Activated CD4-positive, alpha-beta T cell treated with anti-CD3 and anti-CD28 coated beads for 1 hour (primary cell): ENCODE results near the gene PACS2.

ENCODE experiments used
- DNase-seq: peaks from one replicate; pipeline ENCODE4 v3.0.0-alpha.2; 2020

Gene PACS2

DNA sequence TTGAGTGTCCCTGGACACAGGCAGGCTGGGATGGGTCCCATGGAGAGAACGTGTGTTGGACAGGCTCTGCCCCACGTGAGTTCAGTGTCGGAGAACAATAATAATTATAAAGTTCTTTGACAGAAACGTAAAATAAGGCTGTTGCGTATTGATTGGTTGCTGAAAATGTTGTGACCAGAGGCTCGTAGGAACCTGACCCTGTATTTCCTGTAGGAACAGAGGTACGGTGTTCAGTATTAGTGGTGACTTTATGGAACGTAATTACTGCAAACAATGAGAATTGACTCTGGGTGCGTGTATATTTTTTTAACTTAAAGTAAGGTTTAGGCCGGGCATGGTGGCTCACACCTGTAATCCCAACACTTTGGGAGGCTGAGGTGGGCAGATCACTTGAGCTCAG lies 112.9 kb downstream of the PACS2 start:
- no peak for DNase-seq

GRCh38 chr14:105427936-105428485 lies 113.5 kb downstream of the PACS2 start:
- DNase-seq = no peak

GRCh38 chr14:105430042-105430441 lies 115.5 kb downstream of the PACS2 start:
- DNase-seq = no peak

- no peak for DNase-seq
Observed at GRCh38 chr14:105430565-105430964, 116.0 kb downstream of the PACS2 start.

DNA sequence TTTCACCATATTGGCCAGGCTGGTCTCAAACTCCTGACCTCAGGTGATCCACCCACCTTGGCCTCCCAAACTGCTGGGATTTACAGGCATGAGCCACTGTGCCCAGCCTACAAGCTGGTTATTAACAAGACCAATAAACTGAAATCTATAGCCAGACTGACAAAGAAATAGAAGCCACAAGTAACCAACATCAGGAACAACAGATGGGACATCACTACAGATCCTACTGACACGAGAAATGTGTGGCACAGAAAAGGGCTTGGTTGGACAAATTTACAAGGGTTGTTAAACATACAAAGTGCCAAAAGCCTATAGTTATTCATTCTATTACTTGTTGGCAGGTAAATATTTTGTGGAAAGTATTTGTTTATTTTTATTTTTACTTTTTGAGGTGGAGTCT lies 116.7 kb downstream of the PACS2 start:
- DNase-seq = no peak

DNA sequence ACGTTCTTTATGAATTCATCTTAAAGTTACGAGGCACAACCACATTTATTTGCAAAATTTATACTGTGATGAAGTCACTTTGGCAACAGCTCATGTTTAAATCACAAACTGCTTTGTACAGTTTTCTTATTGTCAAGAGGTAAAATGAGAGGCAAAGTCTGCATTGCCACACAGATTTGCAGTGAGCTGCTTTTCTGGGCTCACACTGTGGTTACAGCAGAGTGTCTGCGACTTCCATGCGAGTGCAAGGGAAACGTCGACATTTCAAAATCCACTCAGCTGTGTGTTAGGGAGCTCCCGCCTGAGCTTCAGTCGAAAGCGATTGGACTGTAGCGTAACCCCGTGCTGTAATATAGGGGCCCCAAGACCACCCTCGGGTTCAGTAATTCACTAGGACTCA lies 118.1 kb downstream of the PACS2 start:
- no peak for DNase-seq

GRCh38 chr14:105433161-105433605 lies 118.6 kb downstream of the PACS2 start:
- DNase-seq = no peak

DNA sequence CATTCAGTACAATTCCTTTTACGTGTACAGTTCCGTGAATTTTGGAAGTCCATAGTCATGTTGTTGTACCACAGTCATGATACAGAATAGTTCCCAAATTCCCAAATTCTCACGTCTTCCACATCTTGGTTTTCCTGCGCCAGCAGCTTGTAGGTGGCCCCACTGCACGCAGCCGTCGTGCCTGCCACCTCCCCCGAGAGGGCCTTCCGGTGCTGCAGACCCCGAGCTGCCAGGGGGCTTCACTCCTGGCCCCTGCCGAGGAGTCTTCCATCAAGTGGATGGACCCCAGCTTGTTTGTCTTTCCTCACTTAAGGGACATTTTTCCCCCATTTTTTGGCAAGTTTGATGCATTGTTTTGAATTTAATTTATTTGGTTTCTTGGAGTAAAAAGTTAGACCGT lies 121.9 kb downstream of the PACS2 start:
- no peak for DNase-seq

DNA sequence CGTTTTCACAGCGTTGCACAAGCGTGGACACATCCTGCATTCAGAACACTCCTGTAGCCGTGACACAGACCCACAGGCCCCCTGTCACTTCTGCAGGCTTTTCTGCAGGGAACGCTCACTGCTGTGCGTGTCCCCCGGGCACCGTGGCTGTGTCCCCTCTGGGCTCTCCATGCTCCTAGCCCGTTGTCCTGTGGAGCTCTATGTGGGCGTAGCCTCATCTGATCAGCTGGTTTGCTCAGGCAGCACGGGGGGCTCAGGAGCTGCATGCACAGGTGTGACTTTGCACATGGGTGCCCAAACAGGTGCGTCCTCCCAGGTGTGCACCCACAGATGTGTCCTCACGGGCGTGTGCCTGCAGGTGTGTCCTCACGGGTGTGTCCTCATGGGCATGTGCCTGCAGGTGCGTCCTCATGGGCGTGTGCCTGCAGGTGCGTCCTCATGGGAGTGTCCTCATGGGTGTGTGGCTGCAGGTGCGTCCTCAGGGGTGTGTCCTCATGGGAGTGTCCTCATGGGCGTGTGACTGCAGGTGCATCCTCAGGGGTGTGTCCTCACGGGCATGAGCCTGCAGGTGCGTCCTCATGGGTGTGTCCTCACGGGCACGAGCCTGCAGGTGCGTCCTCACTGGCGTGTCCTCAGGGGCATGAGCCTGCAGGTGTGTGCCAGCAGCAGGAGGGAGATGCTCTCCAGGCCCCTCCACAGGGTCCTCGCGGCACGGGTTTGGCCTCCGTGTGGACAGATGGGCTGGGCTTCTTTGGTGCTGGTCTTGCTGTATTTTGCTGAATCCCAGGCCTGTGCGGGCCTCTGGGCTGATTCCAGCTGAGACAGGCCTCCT lies 122.6 kb downstream of the PACS2 start:
- no peak for DNase-seq

DNA sequence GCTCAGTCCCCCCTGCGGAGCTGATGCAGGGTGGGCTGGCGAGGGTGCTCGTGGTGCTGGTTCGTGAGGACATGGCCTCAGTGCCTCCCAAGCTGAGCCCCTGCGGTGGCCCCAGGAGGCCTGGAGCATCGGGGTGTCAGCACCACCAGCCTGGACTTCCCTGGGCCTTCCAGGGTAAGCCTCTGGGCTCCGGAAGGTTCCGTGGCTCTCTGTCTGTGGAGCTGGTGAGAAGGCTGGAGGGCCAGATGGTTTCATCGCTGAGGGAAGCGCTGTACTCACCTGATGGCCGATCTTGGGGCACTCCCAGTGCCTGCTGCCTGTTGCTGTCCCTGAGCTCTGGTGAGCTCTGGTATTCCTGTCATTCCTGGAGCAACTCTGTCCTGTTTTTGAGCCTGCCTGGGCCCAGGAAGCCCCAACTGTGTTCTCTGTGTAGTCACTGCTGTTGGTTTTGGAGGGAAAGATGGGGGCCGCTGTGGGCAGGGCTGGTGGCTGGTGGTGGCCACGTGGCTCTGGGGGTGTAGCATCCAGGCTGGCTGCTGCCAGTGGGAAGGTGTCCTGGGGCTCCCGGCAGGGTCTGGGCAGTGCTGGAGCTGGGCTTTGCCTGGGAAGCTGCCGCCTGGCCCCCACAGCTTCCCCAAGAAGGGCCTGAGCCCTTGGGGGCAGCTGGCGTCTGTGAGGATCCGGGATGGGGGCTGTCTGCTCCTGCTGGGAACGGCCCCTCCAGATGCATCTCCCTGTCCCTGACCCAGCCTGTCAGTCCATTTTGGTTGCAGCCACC lies 123.4 kb downstream of the PACS2 start:
- DNase-seq = no peak

- DNase-seq = no peak
Observed at GRCh38 chr14:105439179-105439578, 124.6 kb downstream of the PACS2 start.

- DNase-seq = no peak
Observed at GRCh38 chr14:105439710-105440553, 125.4 kb downstream of the PACS2 start.

GRCh38 chr14:105440554-105440900 lies 126.0 kb downstream of the PACS2 start:
- no peak for DNase-seq

DNA sequence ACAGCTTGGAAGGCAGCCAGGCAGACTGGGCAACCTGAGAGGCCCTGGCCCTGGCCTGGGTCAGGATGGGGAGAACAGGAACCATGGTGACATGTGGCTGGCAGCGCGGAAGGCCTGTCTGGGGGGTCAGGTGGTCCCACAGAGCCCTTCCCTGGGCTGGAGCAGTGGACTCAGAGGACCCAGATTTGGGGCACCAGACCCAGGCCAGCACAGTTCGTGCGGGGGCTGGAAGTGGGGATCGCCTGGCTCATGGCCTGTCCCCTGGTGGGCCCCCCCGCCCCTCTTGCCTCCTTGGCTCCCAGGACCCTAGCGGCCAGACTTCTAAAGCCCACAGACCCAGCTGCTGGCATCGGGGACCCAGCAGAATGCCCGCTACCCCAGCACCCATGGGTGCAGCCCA lies 126.4 kb downstream of the PACS2 start:
- no peak for DNase-seq

DNA sequence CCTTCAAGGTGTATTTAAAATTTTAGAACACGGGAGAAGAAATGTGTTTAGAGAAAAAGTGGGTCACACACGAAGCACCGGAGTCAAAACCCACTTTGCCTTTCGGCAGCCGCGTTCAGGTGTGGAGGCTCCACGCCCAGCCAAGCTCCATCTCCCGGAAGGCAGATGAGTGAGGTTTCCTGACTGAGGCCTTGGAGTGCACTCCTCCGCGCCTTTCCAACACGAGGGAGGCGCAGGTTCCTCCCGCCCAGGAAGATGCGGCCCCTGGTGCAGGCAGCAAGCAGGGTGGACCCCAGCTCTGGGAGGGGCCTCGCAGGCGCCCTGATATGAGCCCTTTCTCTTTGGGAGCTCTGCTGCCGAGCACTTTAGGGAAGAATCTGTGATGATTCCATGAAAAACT lies 127.6 kb downstream of the PACS2 start:
- DNase-seq = no peak

DNA sequence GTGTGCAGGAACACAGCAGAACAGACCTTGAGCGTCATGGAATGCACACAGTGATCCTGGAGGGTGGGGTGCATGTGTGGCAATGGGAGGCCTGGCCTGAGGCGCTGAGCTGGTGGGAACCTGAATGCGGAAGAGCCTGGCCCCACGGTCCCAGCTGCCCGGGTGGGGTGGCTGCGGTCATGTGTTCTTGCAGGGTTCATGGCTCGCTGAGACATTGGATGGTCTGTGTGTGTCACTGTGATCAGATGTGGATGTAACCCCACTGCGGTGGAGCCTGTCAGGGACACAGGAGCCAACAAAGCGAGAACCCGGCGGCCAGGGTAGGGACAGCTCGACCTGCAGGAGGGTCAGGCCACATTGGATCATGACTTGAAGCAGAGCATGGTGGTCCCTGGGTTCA lies 128.3 kb downstream of the PACS2 start:
- DNase-seq = no peak

GRCh38 chr14:105444859-105445258 lies 130.3 kb downstream of the PACS2 start:
- DNase-seq = no peak

- no peak for DNase-seq
Observed at GRCh38 chr14:105445290-105445689, 130.7 kb downstream of the PACS2 start.

DNA sequence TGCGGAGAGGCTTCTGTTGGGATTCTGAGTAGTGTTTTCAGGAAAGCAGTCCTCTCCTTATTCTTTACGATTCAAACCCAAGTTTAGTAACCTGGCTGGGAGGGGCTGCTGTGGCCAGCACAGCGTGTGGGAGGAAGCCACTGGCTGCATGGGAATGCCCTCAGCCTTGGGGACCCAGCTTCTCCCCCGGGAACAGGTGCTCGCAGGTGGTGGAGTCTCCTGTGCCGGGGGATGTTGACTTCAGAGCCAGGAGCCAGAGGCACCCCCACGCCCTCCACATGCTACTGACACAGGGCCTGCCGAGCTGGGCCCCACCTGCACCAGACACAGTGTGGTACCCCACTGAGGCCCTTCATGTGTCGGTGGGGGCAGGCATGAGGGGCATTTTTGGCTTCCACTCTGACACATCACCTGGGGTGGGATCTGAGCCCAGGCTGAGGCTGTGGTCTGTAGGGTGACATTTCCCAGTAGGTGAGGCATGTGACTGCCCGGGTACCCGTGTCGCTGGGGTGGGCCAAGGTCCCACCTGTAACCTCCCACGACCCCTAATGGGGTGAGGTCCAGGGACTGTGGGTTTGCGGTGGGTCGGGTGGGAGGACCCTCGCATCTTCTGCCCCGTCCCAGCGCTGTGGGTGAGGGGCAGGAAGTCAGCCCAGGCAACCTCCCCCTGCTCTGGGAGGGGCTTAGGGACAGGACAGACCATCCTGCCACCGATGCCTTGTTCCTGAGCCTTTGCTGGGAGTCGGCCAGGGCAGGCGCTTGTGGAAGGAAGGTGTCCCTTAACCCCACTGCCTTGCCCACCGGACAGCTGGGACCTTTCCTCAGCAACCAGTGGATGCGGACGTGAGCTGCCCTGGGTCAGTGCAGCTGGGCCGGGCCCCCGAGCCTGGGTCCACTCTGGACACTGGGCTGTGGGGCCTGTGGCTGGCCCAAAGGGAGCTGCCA lies 131.6 kb downstream of the PACS2 start:
- no peak for DNase-seq

- DNase-seq = no peak
Observed at GRCh38 chr14:105446971-105447370, 132.4 kb downstream of the PACS2 start.
